Activated CD8-positive, alpha-beta memory T cell treated with anti-CD3 and anti-CD28 coated beads for 4 hours (primary cell): ENCODE results near the gene DPAGT1.

ENCODE experiments used
- DNase-seq, 2 donors: peaks; one replicate each; pipeline ENCODE4 v3.0.0-alpha.2; 2020; ENCODE audit warnings: low read depth in 2 of 2

DPAGT1 gene

GRCh38 chr11:119057000-119057769, 44.5 kb downstream of the DPAGT1 start, which contains the start of gene HYOU1:
TSS of gene HYOU1 (minus strand) at chr11:119057205. CDS start at chr11:119056160, 1,045 bp downstream.
- DNase-seq, result peak; percentile 95 to 98

GRCh38 chr11:119056421-119056999, 45.1 kb downstream of the DPAGT1 start:
- peak; percentile 16 to 18 for DNase-seq

- DNase-seq, result no peak
Observed at GRCh38 chr11:119055901-119056300, 45.8 kb downstream of the DPAGT1 start.

- no peak for DNase-seq
Observed at GRCh38 chr11:119054418-119054817, 47.2 kb downstream of the DPAGT1 start.

GRCh38 chr11:119052163-119052814, 49.4 kb downstream of the DPAGT1 start:
- no peak for DNase-seq

GRCh38 chr11:119051440-119052162, 50.1 kb downstream of the DPAGT1 start:
- DNase-seq, result no peak

- DNase-seq, result no peak
Observed at GRCh38 chr11:119049081-119049480, 52.6 kb downstream of the DPAGT1 start.

- DNase-seq, result no peak
Observed at GRCh38 chr11:119048644-119049043, 53.0 kb downstream of the DPAGT1 start.

- DNase-seq, result no peak
Observed at GRCh38 chr11:119047205-119047604, 54.4 kb downstream of the DPAGT1 start.
